Stimulated activated naive B cell treated with anti-CD40 and anti-IgM and Interleukin-4, amounts not matched to agents 10 μg/mL and 1 μg/mL and 100 μg/mL, for 72 hours (primary cell): ENCODE data around the gene LSM14B.

ENCODE experiments used
- ATAC-seq, 2 donors: fragments of 150-1000 bp; cut with Tn5 transposase; replicated peaks; 2 replicates each; pipeline ENCODE4 v1.10.0; 2021; ENCODE audit warnings: moderate library complexity in 1 of 2
- DNase-seq: peaks from one replicate; pipeline ENCODE4 v3.0.0; 2021
- H3K27ac Mint-ChIP-seq: one replicate; pipeline ENCODE4 v1.8.0; 2022; ENCODE audit warnings: mild to moderate bottlenecking, mixed read lengths
- H3K27me3 Mint-ChIP-seq, 2 donors: one replicate each; pipeline ENCODE4 v1.8.0; 2022; ENCODE audit warnings: mixed read lengths in 2 of 2
- H3K36me3 Mint-ChIP-seq, 2 donors: one replicate each; pipeline ENCODE4 v1.8.0; 2022; ENCODE audit warnings: mixed read lengths in 2 of 2, mild to moderate bottlenecking in 1 of 2
- H3K4me1 Mint-ChIP-seq, 2 donors: one replicate each; pipeline ENCODE4 v1.8.0; 2022; ENCODE audit warnings: mixed read lengths in 2 of 2, mild to moderate bottlenecking in 1 of 2
- H3K4me3 Mint-ChIP-seq, 2 donors: one replicate each; pipeline ENCODE4 v1.8.0; 2022; ENCODE audit warnings: mild to moderate bottlenecking in 2 of 2, mixed read lengths in 2 of 2, moderate library complexity in 1 of 2
- H3K9me3 Mint-ChIP-seq, 2 donors: one replicate each; pipeline ENCODE4 v1.8.0; 2022; ENCODE audit warnings: mixed read lengths in 2 of 2, mild to moderate bottlenecking in 1 of 2

Gene LSM14B

DNA sequence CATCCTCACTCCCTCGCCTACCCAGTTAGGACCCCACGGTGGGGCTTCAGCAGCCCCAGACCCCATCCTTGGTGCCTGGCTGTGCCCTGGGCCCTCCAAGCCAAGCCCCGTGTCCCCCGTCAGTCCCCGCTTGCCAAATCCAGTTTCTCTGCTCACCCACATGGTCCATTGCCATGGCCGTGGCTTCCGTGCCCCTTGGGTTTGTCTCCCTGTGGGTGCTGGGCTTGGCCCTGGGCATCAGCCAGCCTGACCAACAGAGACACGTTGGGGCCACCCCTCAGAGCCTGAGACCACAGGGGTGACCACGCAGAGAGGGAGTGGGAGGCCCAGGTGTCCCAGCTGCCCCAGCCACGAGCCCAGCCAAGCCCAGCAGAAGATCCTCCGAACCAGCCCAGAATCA lies 28.9 kb downstream of the LSM14B start:
- H3K36me3 Mint-ChIP-seq, result peaks cover 35 to 60% of the 10 kb centered on the region in 2 donors

DNA sequence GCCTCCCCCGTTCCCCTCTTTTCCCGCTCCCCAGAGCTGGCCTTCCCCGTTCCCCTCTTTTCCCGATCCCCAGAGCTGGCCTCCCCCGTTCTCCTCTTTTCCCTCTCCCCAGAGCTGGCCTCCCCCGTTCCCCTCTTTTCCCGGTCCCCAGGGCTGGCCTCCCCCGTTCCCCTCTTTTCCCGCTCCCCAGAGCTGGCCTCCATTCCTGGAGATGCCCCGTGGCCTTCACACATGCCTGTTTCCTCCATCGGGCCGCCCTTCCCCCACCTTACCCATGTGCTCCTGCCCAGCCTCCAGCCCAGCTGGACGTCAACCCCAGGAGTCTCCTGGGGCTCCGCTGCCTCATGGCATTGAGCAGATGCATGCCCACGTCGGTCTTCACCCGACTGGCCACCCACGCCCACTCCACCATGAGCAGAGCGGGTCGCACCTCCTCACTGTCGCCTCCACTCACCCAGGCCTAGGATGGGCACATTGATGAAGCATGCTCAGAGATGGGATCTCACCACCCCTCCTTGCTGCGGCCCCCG lies 29.6 kb downstream of the LSM14B start:
- H3K27ac Mint-ChIP-seq, result peak overlapping the region; percentile 69
- DNase-seq (no peak), ATAC-seq (no peak)
- no peaks in the 10 kb centered on the region for H3K27me3 Mint-ChIP-seq
- peaks cover 9 to 12% of the 10 kb centered on the region in 2 donors for H3K9me3 Mint-ChIP-seq
- no peak overlapping the region for H3K4me3 Mint-ChIP-seq
- peaks cover 35 to 60% of the 10 kb centered on the region in 2 donors for H3K36me3 Mint-ChIP-seq
- H3K4me1 Mint-ChIP-seq, result peaks cover 23 to 45% of the 10 kb centered on the region in 2 donors

More for the DNA sequence above, 28.9 kb downstream of the LSM14B start:
- peaks cover 21 to 38% of the 10 kb centered on the region in 2 donors for H3K4me1 Mint-ChIP-seq
- no peak overlapping the region for H3K4me3 Mint-ChIP-seq
- H3K27ac Mint-ChIP-seq, result no peak overlapping the region
- DNase-seq (no peak), ATAC-seq (no peak)
- no peaks in the 10 kb centered on the region for H3K27me3 Mint-ChIP-seq
- H3K9me3 Mint-ChIP-seq, result peaks cover 9 to 12% of the 10 kb centered on the region in 2 donors

DNA sequence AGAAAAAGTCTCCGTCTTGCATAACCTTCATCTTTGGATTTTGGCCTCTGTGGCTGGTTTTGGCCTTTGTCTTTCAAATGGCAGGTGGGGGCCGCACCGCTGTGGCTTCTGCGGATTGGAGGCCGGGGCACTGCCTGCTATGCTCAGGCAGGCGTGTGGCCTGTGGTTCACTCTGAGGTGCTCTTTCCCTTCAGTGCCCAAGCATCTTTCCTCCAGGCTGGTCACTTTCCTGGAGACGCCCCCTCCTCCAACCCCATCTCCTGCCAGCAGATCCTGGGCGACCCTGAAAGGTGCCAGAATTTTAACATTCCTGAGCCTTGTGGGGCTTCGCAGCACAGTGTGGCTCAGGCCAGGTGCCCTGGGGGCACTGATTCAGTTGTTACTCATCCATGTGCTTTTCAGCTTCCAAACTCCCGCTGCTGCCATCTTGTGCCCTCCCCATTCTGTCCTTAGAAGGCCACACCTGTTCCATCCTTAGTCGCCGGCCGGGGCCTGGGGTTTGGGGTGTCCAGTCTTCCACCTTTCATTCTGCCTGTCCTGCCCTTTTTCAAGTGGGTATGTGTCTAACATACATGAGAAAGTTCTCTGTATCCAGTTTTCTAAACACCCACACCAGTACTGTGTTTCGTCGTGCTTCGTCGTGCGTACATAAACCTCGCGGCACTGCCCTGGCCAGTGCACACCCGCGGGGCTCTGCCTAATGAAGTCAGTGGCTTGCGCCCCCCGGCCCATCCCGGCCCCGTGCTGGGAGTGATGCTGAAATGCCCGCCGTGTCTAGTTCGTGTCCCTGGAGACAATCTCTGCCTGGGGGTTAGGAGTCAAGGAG lies 33.4 kb downstream of the LSM14B start:
- ATAC-seq, result no peak
- H3K4me1 Mint-ChIP-seq, result peaks cover 25 to 41% of the 10 kb centered on the region in 2 donors
- no peak overlapping the region for H3K27ac Mint-ChIP-seq
- H3K36me3 Mint-ChIP-seq, result peaks cover 44 to 57% of the 10 kb centered on the region in 2 donors
- no peak for DNase-seq
- H3K27me3 Mint-ChIP-seq, result no peaks in the 10 kb centered on the region
- peaks cover 9 to 12% of the 10 kb centered on the region in 2 donors for H3K9me3 Mint-ChIP-seq
- no peak overlapping the region for H3K4me3 Mint-ChIP-seq

DNA sequence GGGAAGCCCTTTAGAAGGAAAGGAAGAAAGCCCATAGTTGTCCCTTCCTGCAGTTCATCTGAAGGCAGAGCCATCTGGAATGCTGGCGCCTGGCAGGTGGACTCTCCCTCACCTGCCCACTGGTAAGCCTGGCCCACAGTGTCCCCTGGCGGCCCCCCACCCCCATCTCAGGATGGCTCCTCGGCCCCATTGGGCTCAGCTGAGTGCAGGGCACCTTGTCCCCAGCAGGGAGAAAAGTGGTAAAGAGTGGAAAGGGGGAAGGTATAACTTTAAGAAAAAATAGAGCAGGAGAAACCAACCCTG lies 33.9 kb downstream of the LSM14B start:
- Mint-ChIP-seq H3K9me3 (peaks cover 9 to 12% of the 10 kb centered on the region in 2 donors), H3K36me3 (peaks cover 44 to 62% of the 10 kb centered on the region in 2 donors), H3K27ac (peak overlapping the region; percentile 37), H3K4me1 (peaks cover 24 to 41% of the 10 kb centered on the region in 2 donors), H3K4me3 (no peak overlapping the region), H3K27me3 (no peaks in the 10 kb centered on the region)
- no peak for ATAC-seq
- DNase-seq, result no peak

DNA sequence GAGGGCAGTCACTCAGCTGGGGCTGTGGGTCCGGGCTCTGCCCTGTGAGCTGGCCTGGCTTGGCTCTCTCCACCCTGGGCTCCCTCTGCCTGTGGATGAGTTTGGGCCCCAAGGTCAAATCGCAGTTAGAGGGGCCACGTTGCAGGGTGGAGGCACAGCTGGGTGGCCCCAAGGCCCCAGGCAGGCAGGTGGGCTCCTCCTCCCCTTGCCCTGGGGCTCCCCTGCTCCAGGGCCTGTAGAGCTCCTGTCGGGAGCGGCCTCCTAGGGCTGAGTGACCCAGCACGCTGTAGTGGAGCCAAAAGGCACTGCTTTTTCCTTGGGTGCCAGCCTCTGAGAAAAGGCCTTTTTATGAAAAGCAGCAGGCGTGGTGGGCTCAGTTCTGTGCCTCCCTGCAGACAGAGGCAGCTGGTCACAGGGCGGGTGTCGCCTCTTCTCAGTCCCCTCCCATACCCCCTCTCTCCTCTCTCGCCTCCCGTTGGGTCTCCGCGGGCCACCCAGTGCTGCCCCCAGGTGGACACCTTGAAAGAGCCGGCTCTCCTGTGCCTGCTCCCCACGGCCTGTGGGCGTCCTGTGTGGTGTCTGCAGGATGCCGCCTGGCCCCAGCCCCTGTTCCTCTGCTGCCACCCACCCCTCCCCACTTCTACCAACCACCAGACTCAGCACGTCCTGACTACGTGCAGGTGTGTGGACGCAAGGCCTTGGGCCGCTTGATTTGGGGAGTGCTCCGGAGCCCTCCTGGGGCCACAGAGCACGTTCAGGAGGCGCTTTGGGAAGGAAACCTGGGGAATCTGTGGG lies 34.5 kb downstream of the LSM14B start:
- peaks cover 9 to 12% of the 10 kb centered on the region in 2 donors for H3K9me3 Mint-ChIP-seq
- H3K27ac Mint-ChIP-seq, result no peak overlapping the region
- H3K4me3 Mint-ChIP-seq, result no peak overlapping the region
- peaks cover 23 to 38% of the 10 kb centered on the region in 2 donors for H3K4me1 Mint-ChIP-seq
- DNase-seq (peak; percentile 51), ATAC-seq (peak; percentile 92 to 94)
- H3K27me3 Mint-ChIP-seq, result no peaks in the 10 kb centered on the region
- peaks cover 44 to 61% of the 10 kb centered on the region in 2 donors for H3K36me3 Mint-ChIP-seq

DNA sequence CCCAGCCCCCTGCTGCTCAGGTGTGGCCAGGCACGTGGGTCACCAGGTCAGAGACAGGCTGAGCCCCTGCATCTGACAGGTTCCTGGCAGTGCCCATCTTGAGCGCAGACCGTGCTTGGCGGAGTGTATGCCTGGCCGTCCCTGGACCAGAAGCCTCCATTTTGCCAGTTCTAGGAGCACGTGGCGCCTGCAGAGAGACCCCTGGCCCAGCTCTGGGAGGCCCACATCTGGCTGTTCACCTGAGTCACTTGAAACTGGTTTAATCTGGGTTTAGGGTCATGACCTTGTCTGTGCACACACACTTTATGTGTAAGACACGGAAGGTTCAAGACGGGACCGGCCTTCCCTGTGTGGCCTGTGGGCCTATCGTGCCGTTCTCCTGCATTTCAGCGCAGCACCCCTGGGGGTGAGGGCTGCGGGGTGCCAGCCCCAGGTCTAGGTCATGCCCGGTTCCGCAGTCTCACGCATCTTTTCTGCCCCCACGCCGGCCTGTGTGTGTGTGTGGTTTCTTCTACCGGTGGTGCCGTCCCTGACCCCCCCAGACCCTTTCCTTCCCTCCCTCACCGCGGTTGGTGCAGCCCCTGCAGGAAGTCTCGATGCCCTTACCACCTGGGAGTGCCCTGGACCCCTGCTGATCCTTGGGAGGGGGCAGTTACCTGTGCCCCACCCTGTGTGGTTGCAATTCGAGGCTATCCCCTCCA lies 35.3 kb downstream of the LSM14B start:
- Mint-ChIP-seq H3K36me3 (peaks cover 38 to 54% of the 10 kb centered on the region in 2 donors), H3K4me3 (no peak overlapping the region), H3K9me3 (peaks cover 7 to 9% of the 10 kb centered on the region in 2 donors), H3K4me1 (peaks cover 23 to 31% of the 10 kb centered on the region in 2 donors), H3K27ac (no peak overlapping the region), H3K27me3 (no peaks in the 10 kb centered on the region)
- ATAC-seq, result no peak
- no peak for DNase-seq

DNA sequence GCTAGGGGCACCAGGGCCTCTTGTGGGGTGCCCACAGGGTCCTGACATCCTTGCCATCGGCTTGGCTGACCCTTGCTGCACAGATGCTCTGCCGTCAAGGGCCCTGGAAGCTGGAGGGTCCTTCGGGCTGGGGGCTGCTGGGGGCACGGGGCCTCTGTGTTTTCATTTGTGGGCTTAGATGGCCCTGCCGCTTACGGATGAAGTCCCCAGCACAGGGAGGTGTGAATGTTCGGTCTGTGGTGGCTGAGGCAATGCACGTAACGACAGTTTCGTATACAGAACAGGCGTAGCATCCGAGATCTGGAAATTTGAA lies 35.8 kb downstream of the LSM14B start:
- DNase-seq (no peak), ATAC-seq (no peak)
- H3K9me3 Mint-ChIP-seq, result peaks cover 4% of the 10 kb centered on the region in 2 donors
- H3K27me3 Mint-ChIP-seq, result no peaks in the 10 kb centered on the region
- peaks cover 34 to 51% of the 10 kb centered on the region in 2 donors for H3K36me3 Mint-ChIP-seq
- H3K4me3 Mint-ChIP-seq, result no peak overlapping the region
- H3K4me1 Mint-ChIP-seq, result peaks cover 23 to 28% of the 10 kb centered on the region in 2 donors
- H3K27ac Mint-ChIP-seq, result no peak overlapping the region

DNA sequence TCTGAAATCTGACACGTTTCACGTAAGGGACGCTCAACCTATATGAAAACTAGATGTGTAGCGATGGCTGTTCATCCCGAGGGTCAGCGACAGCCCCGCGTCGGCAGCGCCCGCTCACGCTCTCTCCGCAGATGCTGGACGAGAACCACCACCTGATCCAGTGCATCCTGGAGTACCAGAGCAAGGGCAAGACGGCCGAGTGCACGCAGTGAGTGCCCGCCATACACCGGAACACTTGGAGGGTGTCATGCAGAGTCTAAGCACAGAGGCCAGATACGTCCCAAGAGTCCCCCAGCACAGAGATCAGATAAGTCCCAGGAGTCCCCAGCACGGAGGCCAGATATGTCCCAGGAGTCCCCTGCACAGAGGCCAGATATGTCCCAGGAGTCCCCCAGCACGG lies 36.3 kb downstream of the LSM14B start:
- Mint-ChIP-seq H3K9me3 (peaks cover under 1% of the 10 kb centered on the region in 2 donors), H3K4me3 (no peak overlapping the region), H3K27ac (no peak overlapping the region), H3K36me3 (peaks cover 32 to 51% of the 10 kb centered on the region in 2 donors), H3K27me3 (no peaks in the 10 kb centered on the region), H3K4me1 (peaks cover 23 to 28% of the 10 kb centered on the region in 2 donors)
- ATAC-seq (no peak), DNase-seq (no peak)

DNA sequence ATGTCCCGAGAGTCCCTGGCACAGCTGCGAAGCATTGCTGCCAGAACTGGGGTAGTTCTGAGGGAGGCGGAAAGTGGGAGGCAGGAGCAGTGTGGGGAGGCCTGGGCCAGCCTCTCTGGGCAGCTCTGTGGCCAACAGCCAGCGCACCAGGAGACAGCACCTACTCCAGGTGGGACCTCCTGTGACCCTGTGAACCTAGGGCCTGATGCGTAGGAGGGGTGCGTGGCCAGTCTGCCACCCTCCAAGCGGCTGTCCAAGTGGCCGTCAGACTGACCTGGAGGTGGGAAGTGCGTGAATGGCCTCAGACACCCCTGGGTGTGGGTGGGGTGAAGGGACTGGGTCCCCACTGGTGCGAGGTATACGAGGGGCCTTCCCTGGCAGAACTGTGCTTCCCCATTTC lies 36.8 kb downstream of the LSM14B start:
- Mint-ChIP-seq H3K4me1 (peaks cover 23 to 28% of the 10 kb centered on the region in 2 donors), H3K36me3 (peaks cover 31 to 51% of the 10 kb centered on the region in 2 donors), H3K9me3 (no peaks in the 10 kb centered on the region), H3K4me3 (no peak overlapping the region), H3K27me3 (no peaks in the 10 kb centered on the region), H3K27ac (no peak overlapping the region)
- DNase-seq (no peak), ATAC-seq (no peak)

DNA sequence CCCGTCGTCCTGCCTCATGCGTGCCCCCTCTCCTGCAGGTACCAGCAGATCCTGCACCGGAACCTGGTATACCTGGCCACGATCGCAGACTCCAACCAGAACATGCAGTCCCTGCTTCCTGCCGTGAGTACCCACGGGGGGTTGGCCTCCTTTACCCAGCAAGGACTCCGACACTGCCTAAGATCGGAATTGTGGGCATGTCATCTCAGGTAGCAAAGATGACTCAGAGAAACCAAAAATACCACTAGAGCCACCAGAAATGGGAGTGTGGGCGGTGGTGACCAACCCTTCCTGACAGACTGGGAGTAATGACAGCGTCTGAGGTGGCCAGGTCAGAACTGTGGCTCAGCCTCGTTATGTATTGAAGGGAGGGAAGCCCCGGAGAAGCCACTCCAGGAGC lies 37.6 kb downstream of the LSM14B start:
- no peaks in the 10 kb centered on the region for H3K27me3 Mint-ChIP-seq
- peak overlapping the region; percentile 39 for H3K27ac Mint-ChIP-seq
- H3K4me3 Mint-ChIP-seq, result no peak overlapping the region
- H3K4me1 Mint-ChIP-seq, result peaks cover 23 to 28% of the 10 kb centered on the region in 2 donors
- peaks cover 29 to 49% of the 10 kb centered on the region in 2 donors for H3K36me3 Mint-ChIP-seq
- DNase-seq (peak; percentile 22), ATAC-seq (peak; percentile 38 to 58)
- H3K9me3 Mint-ChIP-seq, result no peaks in the 10 kb centered on the region

DNA sequence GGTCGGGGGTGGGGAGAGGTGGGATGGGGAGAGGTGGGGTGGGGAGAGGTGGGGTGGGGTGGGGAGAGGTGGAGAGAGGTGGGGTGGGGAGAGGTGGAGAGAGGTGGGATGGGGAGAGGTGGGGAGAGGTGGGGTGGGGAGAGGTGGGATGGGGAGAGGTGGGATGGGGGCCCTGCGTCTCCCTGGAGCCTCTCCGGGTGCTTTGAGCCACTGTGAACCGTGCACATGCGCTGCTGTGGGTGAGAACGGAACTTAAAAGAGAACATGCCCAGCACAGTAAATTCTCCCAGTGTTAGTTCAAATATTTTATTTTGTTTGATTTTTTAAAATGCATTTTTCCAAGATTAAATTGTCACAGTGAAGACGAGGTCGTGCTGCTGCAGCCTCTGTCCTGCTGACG lies 38.0 kb downstream of the LSM14B start:
- Mint-ChIP-seq H3K4me3 (no peak overlapping the region), H3K36me3 (peaks cover 30 to 49% of the 10 kb centered on the region in 2 donors), H3K27ac (no peak overlapping the region), H3K4me1 (peaks cover 23 to 28% of the 10 kb centered on the region in 2 donors), H3K27me3 (no peaks in the 10 kb centered on the region), H3K9me3 (no peaks in the 10 kb centered on the region)
- DNase-seq, result no peak
- ATAC-seq, result no peak

DNA sequence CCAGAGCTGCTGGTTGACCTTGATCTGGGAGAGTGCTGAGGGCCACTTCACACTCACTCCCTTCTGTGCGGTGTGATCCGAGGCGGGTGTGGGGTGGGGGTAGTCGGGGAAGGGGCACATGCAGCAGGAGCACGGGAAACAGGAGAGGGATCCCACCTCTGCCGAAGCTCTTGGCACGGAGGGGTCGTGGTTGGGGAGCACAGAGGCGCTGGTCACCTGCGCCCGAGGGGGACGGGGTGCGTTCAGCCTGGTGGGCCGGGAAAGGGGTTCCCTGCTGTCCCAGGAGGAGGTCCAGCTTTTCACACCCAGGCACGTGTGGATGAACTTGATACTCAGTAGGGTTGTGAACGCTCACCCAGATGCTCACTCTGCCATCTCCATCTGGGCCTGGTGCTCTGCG lies 38.6 kb downstream of the LSM14B start:
- Mint-ChIP-seq H3K27ac (no peak overlapping the region), H3K27me3 (no peaks in the 10 kb centered on the region), H3K36me3 (peaks cover 33 to 47% of the 10 kb centered on the region in 2 donors), H3K9me3 (no peaks in the 10 kb centered on the region), H3K4me1 (peaks cover 17 to 23% of the 10 kb centered on the region in 2 donors), H3K4me3 (no peak overlapping the region)
- ATAC-seq (no peak), DNase-seq (no peak)

DNA sequence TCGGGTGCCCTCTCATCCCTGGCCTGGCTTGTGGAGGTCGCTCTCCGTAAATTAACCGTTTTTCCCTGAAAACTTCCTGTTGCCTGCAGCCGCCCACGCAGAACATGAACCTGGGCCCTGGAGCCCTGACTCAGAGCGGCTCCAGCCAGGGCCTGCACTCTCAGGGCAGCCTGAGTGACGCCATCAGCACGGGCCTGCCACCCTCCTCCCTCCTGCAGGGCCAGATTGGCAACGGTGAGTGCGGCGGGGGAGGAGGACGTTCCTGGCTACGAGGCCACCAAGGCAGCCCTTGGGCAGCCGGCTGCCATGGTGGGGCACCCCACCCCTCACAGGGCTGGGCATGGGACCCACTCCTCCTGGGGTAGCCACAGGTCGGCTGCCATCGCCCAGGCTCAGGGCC lies 39.1 kb downstream of the LSM14B start:
- ATAC-seq (no peak), DNase-seq (no peak)
- H3K4me3 Mint-ChIP-seq, result no peak overlapping the region
- H3K36me3 Mint-ChIP-seq, result peaks cover 36 to 50% of the 10 kb centered on the region in 2 donors
- no peaks in the 10 kb centered on the region for H3K27me3 Mint-ChIP-seq
- H3K9me3 Mint-ChIP-seq, result no peaks in the 10 kb centered on the region
- no peak overlapping the region for H3K27ac Mint-ChIP-seq
- peaks cover 13 to 18% of the 10 kb centered on the region in 2 donors for H3K4me1 Mint-ChIP-seq
